Right lobe of liver (tissue), 6 donors: ENCODE results near the gene SLC45A1. TPM values are rescaled to one million over a fixed set of nuclear protein-coding genes. Genes with fewer than 3 reads are reported as not detected.

Experiments used
- ATAC-seq, 4 donors: fragments of 200-7000 bp; cut with Tn5 transposase; one replicate each; pipeline ENCODE4 v1.9.1; 2020; ENCODE audit warnings: mild to moderate bottlenecking in 4 of 4, moderate library complexity in 4 of 4
- DNase-seq, 3 donors: peaks; one replicate each; pipeline ENCODE4 v3.0.0-alpha.2; 2020
- H3K27ac ChIP-seq, 3 donors: fragments of 200-600 bp; one replicate each; pipeline ENCODE4 v1.8.0; 2022
- H3K27me3 ChIP-seq, 2 donors: fragments of 200-600 bp; one replicate each; pipeline ENCODE4 v1.8.0; 2022
- H3K36me3 ChIP-seq, 4 donors: fragments of 200-600 bp; sonication (generic) in 1 of 4; one replicate each; pipeline versions ENCODE4 v1.5.1 to v1.8.0; 2017 to 2022; ENCODE audit warnings: control low read depth in 1 of 4
- H3K4me1 ChIP-seq, 4 donors: fragments of 200-600 bp; sonication (generic) in 1 of 4; one replicate each; pipeline versions ENCODE4 v1.5.1 to v1.8.0; 2017 to 2022; ENCODE audit warnings: control low read depth in 1 of 4
- H3K4me3 ChIP-seq, 3 donors: fragments of 200-600 bp; one replicate each; pipeline ENCODE4 v1.8.0; 2022
- H3K9me3 ChIP-seq, 4 donors: fragments of 200-600 bp; sonication (generic) in 1 of 4; one replicate each; pipeline versions ENCODE4 v1.5.1 to v1.8.0; 2017 to 2022; ENCODE audit warnings: control low read depth in 1 of 4
- POLR2A ChIP-seq: fragments of 450-650 bp; IDR thresholded peaks from one replicate; pipeline ENCODE4 v1.6.1; 2017; ENCODE audit warnings: antibody characterized with exemption, mild to moderate bottlenecking
- WGBS: methylation state at CpG from one replicate; pipeline ENCODE4 v1.1.6; 2018; ENCODE audit warnings: low coverage, low lambda C conversion rate; ENCODE audit not compliant: insufficient coverage; ENCODE audit errors: missing lambda C conversion rate; 5-methylcytosine and 5-hydroxymethylcytosine counted together
- intact Hi-C, 2 donors: fragments of 100-400 bp; cut with DNase I; formaldehyde crosslinking; loops; one replicate each; pipeline versions ENCODE4 v1.11.2 to v1.14.1; 2022
- small RNA-seq, 2 experiments: library from RNA; depleted of rRNA; stranded (forward); fragments of <200 nt; gene quantifications; one replicate each; pipeline ENCODE3, GENCODE V24; 2016
- total RNA-seq, 6 experiments: library from RNA; depleted of rRNA in 2 of 6; stranded (reverse); fragments of >200 nt in 2 of 6; fragmentation: NEBNext Ultra II Directional in 3 of 6; extraction: Animal tissue kit (Norgen Biotek cat#: 25700) in 3 of 6; gene quantifications; one replicate each; pipeline versions ENCODE4 v1.1.0 to v1.2.4, GENCODE V29; 2016 to 2023
- TF ChIP-seq, protein P1 (sequence below), 4 donors: fragments of 200-600 bp in 3 of 4; fragments of 450-650 bp in 1 of 4; IDR thresholded peaks; one replicate each; pipeline versions ENCODE4 v1.5.1 to v1.8.0; 2016 to 2022; ENCODE audit warnings: antibody characterized with exemption in 4 of 4, mild to moderate bottlenecking in 2 of 4
- donor health status: DM: no; HTN: yes; CAD: no.
- donor health status: DM: no; HTN: no; CAD: no.
- donor health status: DM: no; HTN: no; CAD: no.
- donor health status: DM: no; HTN: yes; CAD: no.
- donor health status: DM: no; HTN: yes; CAD: no.

The SLC45A1 gene
- total RNA-seq, 6 experiments from 2014 or later, result 0.13 to 0.53 (median 0.25) TPM; not detected in 1

DNA sequence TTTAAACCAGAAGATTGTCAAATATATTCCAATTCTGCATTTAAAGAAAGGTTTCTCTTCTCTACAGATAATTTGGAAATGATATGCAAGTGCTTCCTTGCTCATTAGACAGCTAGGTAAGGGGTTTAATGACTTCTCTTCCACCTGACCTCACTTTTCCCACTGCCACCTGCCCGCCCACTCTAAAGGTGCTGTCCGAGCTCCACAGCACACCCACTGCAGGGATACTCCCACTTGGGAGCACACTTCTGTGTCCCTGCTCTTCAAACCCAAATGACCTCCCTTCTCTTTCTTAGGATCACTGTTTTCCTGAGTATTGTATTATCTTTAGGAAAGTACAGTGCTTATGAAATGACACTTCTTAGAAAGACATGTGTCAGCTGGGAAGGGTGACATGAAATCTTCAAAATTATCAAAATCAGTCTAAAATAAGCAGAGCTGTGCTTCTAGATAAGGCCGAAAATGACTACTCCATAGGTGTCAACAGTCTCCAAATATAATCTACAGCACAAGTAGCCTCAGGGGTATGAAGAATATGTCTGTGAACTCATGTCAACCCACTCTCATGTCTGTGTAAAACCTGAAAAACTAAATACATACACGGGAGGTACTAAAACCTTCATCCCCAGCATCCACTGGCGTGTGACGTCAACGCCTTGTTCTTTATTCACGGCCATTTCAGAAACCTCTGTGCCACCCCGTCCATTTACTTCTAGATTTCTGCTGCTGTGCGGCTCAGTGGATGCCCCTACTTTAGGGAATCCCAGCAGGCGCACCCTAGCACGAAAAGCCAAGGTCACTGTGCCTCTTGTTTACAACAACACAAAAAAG, 71.0 kb downstream of the SLC45A1 start:
- DNase-seq (no peak), ATAC-seq (no peak)
- Histone ChIP-seq H3K27me3 (no peaks in the 10 kb centered on the region), H3K4me1 (peaks cover 0 to 17% (median 6%) of the 10 kb centered on the region in 4 donors), H3K27ac (no peak overlapping the region), H3K4me3 (no peak overlapping the region), H3K36me3 (peaks cover 0 to 8% (median 6%) of the 10 kb centered on the region in 4 donors), H3K9me3 (no peaks in the 10 kb centered on the region)
- intact Hi-C loops, result no loop called here
- WGBS, result 94% methylated on average over 12 of the region's 12 CpGs
- TF ChIP-seq, protein P1, sequence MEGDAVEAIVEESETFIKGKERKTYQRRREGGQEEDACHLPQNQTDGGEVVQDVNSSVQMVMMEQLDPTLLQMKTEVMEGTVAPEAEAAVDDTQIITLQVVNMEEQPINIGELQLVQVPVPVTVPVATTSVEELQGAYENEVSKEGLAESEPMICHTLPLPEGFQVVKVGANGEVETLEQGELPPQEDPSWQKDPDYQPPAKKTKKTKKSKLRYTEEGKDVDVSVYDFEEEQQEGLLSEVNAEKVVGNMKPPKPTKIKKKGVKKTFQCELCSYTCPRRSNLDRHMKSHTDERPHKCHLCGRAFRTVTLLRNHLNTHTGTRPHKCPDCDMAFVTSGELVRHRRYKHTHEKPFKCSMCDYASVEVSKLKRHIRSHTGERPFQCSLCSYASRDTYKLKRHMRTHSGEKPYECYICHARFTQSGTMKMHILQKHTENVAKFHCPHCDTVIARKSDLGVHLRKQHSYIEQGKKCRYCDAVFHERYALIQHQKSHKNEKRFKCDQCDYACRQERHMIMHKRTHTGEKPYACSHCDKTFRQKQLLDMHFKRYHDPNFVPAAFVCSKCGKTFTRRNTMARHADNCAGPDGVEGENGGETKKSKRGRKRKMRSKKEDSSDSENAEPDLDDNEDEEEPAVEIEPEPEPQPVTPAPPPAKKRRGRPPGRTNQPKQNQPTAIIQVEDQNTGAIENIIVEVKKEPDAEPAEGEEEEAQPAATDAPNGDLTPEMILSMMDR (IDR thresholded peaks at IDR 0.05), result no peak
- no peak for TF ChIP-seq POLR2A

DNA sequence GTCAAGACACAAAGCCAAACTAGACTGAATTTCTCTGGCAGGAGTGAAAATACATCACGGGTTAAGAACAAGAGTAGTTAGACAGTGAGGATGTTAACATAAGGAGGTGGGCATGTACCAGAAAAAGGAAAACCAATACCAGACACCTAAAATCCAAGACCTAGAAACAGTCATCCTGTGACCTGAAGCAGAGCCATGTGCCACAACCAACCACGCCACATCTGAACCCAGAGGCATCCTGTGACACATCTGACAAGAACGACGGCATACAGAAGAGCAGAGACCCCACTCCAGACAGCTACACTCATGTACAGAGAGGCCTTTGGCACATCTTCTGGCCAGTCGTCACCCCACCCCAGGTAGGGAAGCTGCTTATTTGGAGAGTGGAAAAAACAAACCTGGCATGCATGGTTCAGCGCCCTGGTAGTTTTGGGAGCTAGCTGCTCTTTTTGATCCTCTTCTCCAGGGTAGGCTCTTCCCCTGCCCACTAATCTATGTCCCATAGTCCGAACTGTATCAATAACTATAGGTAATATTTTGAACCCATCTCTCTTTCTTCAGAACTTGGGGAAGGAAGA, 72.1 kb downstream of the SLC45A1 start:
- peaks cover 0 to 8% (median 7%) of the 10 kb centered on the region in 4 donors for H3K36me3 ChIP-seq
- TF ChIP-seq POLR2A, result no peak
- peak in 1 of 4 donors; percentile 18 for ATAC-seq
- H3K27me3 ChIP-seq, result no peaks in the 10 kb centered on the region
- 94% methylated on average over 2 of the region's 7 CpGs for WGBS
- intact Hi-C loops, result no loop called here
- no peaks in the 10 kb centered on the region for H3K9me3 ChIP-seq
- H3K4me3 ChIP-seq, result no peak overlapping the region
- H3K4me1 ChIP-seq, result peaks cover 0 to 14% (median 5%) of the 10 kb centered on the region in 4 donors
- peak in 1 of 3 donors; percentile 19 for DNase-seq
- H3K27ac ChIP-seq, result no peak overlapping the region

DNA sequence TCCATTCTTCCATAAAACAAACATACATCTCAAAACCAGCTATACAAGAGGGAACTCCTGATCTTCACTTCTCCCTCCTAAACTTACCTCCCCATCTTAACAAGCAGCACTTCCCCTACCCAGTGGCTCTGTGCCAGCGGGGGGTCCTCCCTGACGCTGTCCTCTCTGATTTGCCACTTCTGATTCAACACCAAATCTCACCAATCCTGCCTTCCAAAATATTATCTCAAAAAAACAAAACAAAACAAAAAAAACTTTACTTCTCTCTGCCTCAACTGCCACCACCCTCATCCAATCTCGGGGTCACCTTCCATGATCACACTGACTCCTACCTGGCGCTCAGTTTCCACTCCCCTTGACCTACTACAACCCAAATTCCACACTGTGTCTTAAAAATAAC, 72.8 kb downstream of the SLC45A1 start:
- peaks cover 0 to 8% (median 7%) of the 10 kb centered on the region in 4 donors for H3K36me3 ChIP-seq
- DNase-seq (peak in 1 of 3 donors; percentile 33), ATAC-seq (no peak)
- WGBS, result 77% methylated on average over 4 of the region's 4 CpGs
- intact Hi-C loops, result no loop called here
- no peaks in the 10 kb centered on the region for H3K9me3 ChIP-seq
- H3K27ac ChIP-seq, result no peak overlapping the region
- H3K27me3 ChIP-seq, result no peaks in the 10 kb centered on the region
- TF ChIP-seq POLR2A, result no peak
- TF ChIP-seq, protein P1 (IDR thresholded peaks at IDR 0.05), result no peak
- H3K4me1 ChIP-seq, result peaks cover 0 to 14% (median 5%) of the 10 kb centered on the region in 4 donors
- no peak overlapping the region for H3K4me3 ChIP-seq

DNA sequence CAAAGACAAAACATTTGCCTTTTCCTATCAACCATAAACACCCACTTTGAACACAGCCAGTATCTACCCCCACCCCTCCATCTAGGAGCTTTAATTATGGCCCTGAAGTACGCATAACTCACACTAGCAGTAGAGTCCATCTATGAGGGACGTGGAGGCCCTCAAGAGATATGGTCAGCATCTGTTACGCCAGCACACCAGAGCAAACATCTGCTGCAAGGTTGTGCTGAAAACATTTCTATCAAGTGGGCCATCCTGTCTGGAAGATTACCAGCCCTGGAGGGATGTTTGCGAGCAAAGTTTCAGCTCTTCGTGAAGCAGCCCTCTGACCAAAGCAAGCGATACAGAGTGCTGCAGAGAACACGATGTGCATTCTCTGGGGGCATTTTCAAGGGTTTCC, 74.6 kb downstream of the SLC45A1 start:
- no peak overlapping the region for H3K4me3 ChIP-seq
- no peak overlapping the region for H3K27ac ChIP-seq
- H3K36me3 ChIP-seq, result peaks cover 0 to 8% (median 6%) of the 10 kb centered on the region in 4 donors
- H3K27me3 ChIP-seq, result no peaks in the 10 kb centered on the region
- H3K9me3 ChIP-seq, result no peaks in the 10 kb centered on the region
- 53% methylated on average over 6 of the region's 7 CpGs for WGBS
- no peak for TF ChIP-seq POLR2A
- TF ChIP-seq, protein P1 (IDR thresholded peaks at IDR 0.05), result no peak
- DNase-seq (peak in 1 of 3 donors; percentile 28), ATAC-seq (peak in 1 of 4 donors; percentile 5)
- H3K4me1 ChIP-seq, result peaks cover 0 to 12% (median 3%) of the 10 kb centered on the region in 4 donors
- intact Hi-C loops, result no loop called here

Small RNAs within 50 kb of the gene (small RNA-seq; reads per million reads assigned to genes)
- gene RF00019 (0 reads per million in 2 experiments), gene RNU6-991P (0 reads per million in 2 experiments)
